Ovary (tissue), 3 donors: ENCODE measurements around the gene CDC42BPB.

ENCODE experiments used
- EP300 ChIP-seq: sonication (generic); formaldehyde crosslinking; IDR thresholded peaks from one replicate; pipeline ENCODE4 v1.6.1; 2017; ENCODE audit warnings: antibody characterized with exemption
- POLR2A ChIP-seq: fragments of 450-650 bp; IDR thresholded peaks from one replicate; pipeline ENCODE4 v1.6.1; 2017; ENCODE audit warnings: antibody characterized with exemption, mild to moderate bottlenecking, moderate library complexity
- TF ChIP-seq, protein P1 (sequence below), 3 donors: fragments of 450-650 bp in 2 of 3; fragments of 200-600 bp in 1 of 3; IDR thresholded peaks; one replicate each; pipeline versions ENCODE4 v1.5.1 to v1.8.0; 2016 to 2022; ENCODE audit warnings: antibody characterized with exemption in 3 of 3, mild to moderate bottlenecking in 1 of 3
- donor health status: DM: no; HTN: no; CAD: no.

DNA sequence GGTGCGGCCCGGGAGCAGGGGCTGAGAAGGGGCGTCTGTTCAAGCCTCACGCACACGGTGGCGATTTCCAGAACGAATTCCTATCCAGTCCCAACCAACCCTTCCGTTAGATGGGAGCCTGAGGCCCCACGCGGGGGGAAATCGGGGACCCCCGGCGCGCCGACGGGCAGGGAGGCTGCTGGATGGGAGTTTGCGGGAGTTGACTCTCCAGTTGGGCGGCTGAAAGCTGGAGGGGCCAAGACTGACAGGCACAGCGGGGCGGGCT is 47.0 kb upstream of the CDC42BPB start:
- TF ChIP-seq, protein P1, sequence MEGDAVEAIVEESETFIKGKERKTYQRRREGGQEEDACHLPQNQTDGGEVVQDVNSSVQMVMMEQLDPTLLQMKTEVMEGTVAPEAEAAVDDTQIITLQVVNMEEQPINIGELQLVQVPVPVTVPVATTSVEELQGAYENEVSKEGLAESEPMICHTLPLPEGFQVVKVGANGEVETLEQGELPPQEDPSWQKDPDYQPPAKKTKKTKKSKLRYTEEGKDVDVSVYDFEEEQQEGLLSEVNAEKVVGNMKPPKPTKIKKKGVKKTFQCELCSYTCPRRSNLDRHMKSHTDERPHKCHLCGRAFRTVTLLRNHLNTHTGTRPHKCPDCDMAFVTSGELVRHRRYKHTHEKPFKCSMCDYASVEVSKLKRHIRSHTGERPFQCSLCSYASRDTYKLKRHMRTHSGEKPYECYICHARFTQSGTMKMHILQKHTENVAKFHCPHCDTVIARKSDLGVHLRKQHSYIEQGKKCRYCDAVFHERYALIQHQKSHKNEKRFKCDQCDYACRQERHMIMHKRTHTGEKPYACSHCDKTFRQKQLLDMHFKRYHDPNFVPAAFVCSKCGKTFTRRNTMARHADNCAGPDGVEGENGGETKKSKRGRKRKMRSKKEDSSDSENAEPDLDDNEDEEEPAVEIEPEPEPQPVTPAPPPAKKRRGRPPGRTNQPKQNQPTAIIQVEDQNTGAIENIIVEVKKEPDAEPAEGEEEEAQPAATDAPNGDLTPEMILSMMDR (IDR thresholded peaks at IDR 0.05), result no peak
- TF ChIP-seq POLR2A (no peak), EP300 (no peak)
